PC-3 (cell line): ENCODE measurements around the gene PKIG. TPM values are rescaled to one million over a fixed set of nuclear protein-coding genes. Genes with fewer than 3 reads are reported as not detected.

Experiments
- ATAC-seq: fragments of 200-7000 bp; cut with Tn5 transposase; 2 replicates; pipeline ENCODE4 v1.9.1; 2020; ENCODE audit warnings: mild to moderate bottlenecking, moderate library complexity
- BruUV-seq: library from RNA; stranded (reverse); fragments of 400-500 nt; replicated peaks from 2 replicates; lab custom pipeline; 2021; lab: Mats Ljungman, UMichigan
- CTCF ChIA-PET: fragments of 300-600 bp; sonication (Branson Sonifier 250); formaldehyde crosslinking; loops from one replicate; lab custom pipeline; 2022; ENCODE audit warnings: antibody characterized with exemption; lab: Charles Lee
- POLR2A ChIA-PET: fragments of 300-600 bp; sonication (Branson Sonifier 250); formaldehyde crosslinking; loops from one replicate; lab custom pipeline; 2022; ENCODE audit warnings: antibody characterized with exemption; ENCODE audit not compliant: unreplicated experiment; lab: Charles Lee
- DNase-seq: peaks from one replicate; pipeline ENCODE4 v3.0.0-alpha.2; 2015
- H2AFZ ChIP-seq: fragments of 300-600 bp; sonication (generic); 2 replicates; pipeline ENCODE4 v1.6.0; 2016; ENCODE audit warnings: antibody characterized with exemption, low read length
- H3F3A ChIP-seq: fragments of 300-600 bp; sonication (generic); one replicate; pipeline ENCODE4 v1.6.0; 2017; ENCODE audit warnings: antibody characterized with exemption, low read length, control low read depth, mild to moderate bottlenecking; ENCODE audit not compliant: unreplicated experiment
- H3K27ac ChIP-seq: fragments of 300-600 bp; sonication (generic); 2 replicates; pipeline ENCODE4 v1.5.1; 2016; ENCODE audit warnings: mild to moderate bottlenecking, low read length
- H3K27me3 ChIP-seq: fragments of 300-600 bp; sonication (generic); 2 replicates; pipeline ENCODE4 v1.6.1; 2016; ENCODE audit warnings: low read length, mixed read lengths
- H3K36me3 ChIP-seq: fragments of 300-600 bp; sonication (generic); 2 replicates; pipeline ENCODE4 v1.6.1; 2016; ENCODE audit warnings: low read depth, mixed run types, low read length, mixed read lengths
- H3K4me1 ChIP-seq: fragments of 300-600 bp; sonication (generic); 2 replicates; pipeline ENCODE4 v1.5.1; 2016; ENCODE audit warnings: low read length; ENCODE audit not compliant: insufficient read depth
- H3K4me2 ChIP-seq: fragments of 300-600 bp; sonication (generic); 2 replicates; pipeline ENCODE4 v1.6.0; 2016; ENCODE audit warnings: low read length
- H3K4me3 ChIP-seq: fragments of 300-600 bp; sonication (generic); 2 replicates; pipeline ENCODE4 v1.5.1; 2016; ENCODE audit warnings: mild to moderate bottlenecking, low read length, mixed read lengths
- H3K79me2 ChIP-seq: fragments of 300-600 bp; sonication (generic); 2 replicates; pipeline ENCODE4 v1.6.1; 2017; ENCODE audit warnings: low read length, mixed read lengths
- H3K9ac ChIP-seq: fragments of 300-600 bp; sonication (generic); 2 replicates; pipeline ENCODE4 v1.6.0; 2016; ENCODE audit warnings: mild to moderate bottlenecking, low read length
- H3K9me2 ChIP-seq: fragments of 300-600 bp; sonication (generic); replicated peaks from 2 replicates; pipeline ENCODE4 v1.6.1; 2016; ENCODE audit warnings: mixed run types, low read length, mixed read lengths
- H3K9me3 ChIP-seq: fragments of 300-600 bp; sonication (generic); 2 replicates; pipeline ENCODE4 v1.6.1; 2016; ENCODE audit warnings: low read length, mixed read lengths
- H4K20me1 ChIP-seq: fragments of 300-600 bp; sonication (generic); 2 replicates; pipeline ENCODE4 v1.6.1; 2016; ENCODE audit warnings: low read length, mixed read lengths
- CTCF ChIP-seq: fragments of 300-600 bp; sonication (generic); conservative IDR thresholded peaks from 2 replicates; pipeline ENCODE4 v1.5.1; 2017; ENCODE audit warnings: antibody characterized with exemption, low read depth, mild to moderate bottlenecking, low read length
- EZH2 ChIP-seq: fragments of 300-600 bp; sonication (generic); IDR thresholded peaks from one replicate; pipeline ENCODE4 v1.6.1; 2017; ENCODE audit warnings: antibody characterized with exemption, mild to moderate bottlenecking, low read length; ENCODE audit not compliant: unreplicated experiment
- EZH2phosphoT487 ChIP-seq: fragments of 300-600 bp; sonication (generic); IDR thresholded peaks from 2 replicates; pipeline ENCODE4 v1.6.1; 2018; ENCODE audit warnings: mild to moderate bottlenecking, antibody characterized with exemption, low read length, borderline replicate concordance
- intact Hi-C: fragments of 100-400 bp; cut with micrococcal nuclease; formaldehyde crosslinking; loops from 2 replicates; pipeline ENCODE4 v1.9.0; 2023
- total RNA-seq: library from RNA; depleted of rRNA; stranded (reverse); fragments of >200 nt; gene quantifications from 2 replicates; pipeline ENCODE4 v1.2.3, GENCODE V29; 2014

Gene PKIG
- total RNA-seq, 1 experiment from 2014 or later = 47.5 TPM

- no peaks in the 10 kb centered on the region for H3K36me3 ChIP-seq
- intact Hi-C loops = no loop called here
- H3K4me2 ChIP-seq = peak overlapping the region; percentile 76
- 0 out of 2 replicates have a peak, but pooled peaks cover 4% of the 10 kb centered on the region for H4K20me1 ChIP-seq
- no TSS peak for BruUV-seq
- POLR2A ChIA-PET = interaction anchor here (0.6 kb wide), 1 partner anchor 15 kb away, joined by 3 read pairs; no protein-coding TSS in a partner anchor
- ATAC-seq (no peak), DNase-seq (no peak)
- CTCF ChIA-PET = no interaction called here
- no peak overlapping the region for H3K27ac ChIP-seq
- no peaks in the 10 kb centered on the region for H3K9me3 ChIP-seq
- no peaks in the 10 kb centered on the region for H3K27me3 ChIP-seq
- H3K9me2 ChIP-seq = no peaks in the 10 kb centered on the region
- H3K9ac ChIP-seq = no peak overlapping the region
- H3K4me1 ChIP-seq = peaks cover 33% of the 10 kb centered on the region
- 0 out of 2 replicates have a peak, but pooled peaks cover 6% of the 10 kb centered on the region for H3K79me2 ChIP-seq
- no peak overlapping the region for H3K4me3 ChIP-seq
- H2AFZ ChIP-seq = no peak overlapping the region
- TF ChIP-seq CTCF = no peak
- TF ChIP-seq EZH2phosphoT487 = no peak
- no peak for TF ChIP-seq EZH2
- H3F3A ChIP-seq = no peaks in the 10 kb centered on the region
Observed at GRCh38 chr20:44552050-44552449, 30.3 kb upstream of the PKIG start.

- ATAC-seq (no peak), DNase-seq (no peak)
- TF ChIP-seq EZH2 (no peak), EZH2phosphoT487 (no peak), CTCF (no peak)
- no peaks in the 10 kb centered on the region for H3F3A ChIP-seq
- 0 out of 2 replicates have a peak, but pooled peaks cover 4% of the 10 kb centered on the region for H4K20me1 ChIP-seq
- intact Hi-C loops = no loop called here
- H3K9me2 ChIP-seq = no peaks in the 10 kb centered on the region
- H2AFZ ChIP-seq = no peak overlapping the region
- BruUV-seq = no TSS peak
- ChIA-PET POLR2A (no interaction called here), CTCF (interaction anchor here (0.6 to 1.5 kb wide), 2 partner anchors 15 to 337 kb away, joined by 3 read pairs; no protein-coding TSS in a partner anchor)
- H3K79me2 ChIP-seq = 0 out of 2 replicates have a peak, but pooled peaks cover 6% of the 10 kb centered on the region
- no peaks in the 10 kb centered on the region for H3K36me3 ChIP-seq
- no peak overlapping the region for H3K9ac ChIP-seq
- peak overlapping the region; percentile 76 for H3K4me2 ChIP-seq
- H3K9me3 ChIP-seq = no peaks in the 10 kb centered on the region
- no peaks in the 10 kb centered on the region for H3K27me3 ChIP-seq
- H3K4me3 ChIP-seq = no peak overlapping the region
- H3K4me1 ChIP-seq = peaks cover 33% of the 10 kb centered on the region
- peak overlapping the region; percentile 73 for H3K27ac ChIP-seq
Observed at GRCh38 chr20:44552568-44552949, 29.8 kb upstream of the PKIG start.
